Amygdala (tissue), 56 donors: Measurements from ENCODE around the gene TMEM165.
A peak's percentile ranks its signal among the peaks of the same experiment; 100 is the strongest.
"Not testable (repeated sequence)": the region's sequence is repeated elsewhere in the genome, so short reads cannot be mapped to it uniquely, and the experiment has no call there.

Source experiments
- DNase-seq, 56 donors: peaks; one replicate each; lab custom pipeline; 2025; lab: John Stamatoyannopoulos, UW

Gene TMEM165, protein sequence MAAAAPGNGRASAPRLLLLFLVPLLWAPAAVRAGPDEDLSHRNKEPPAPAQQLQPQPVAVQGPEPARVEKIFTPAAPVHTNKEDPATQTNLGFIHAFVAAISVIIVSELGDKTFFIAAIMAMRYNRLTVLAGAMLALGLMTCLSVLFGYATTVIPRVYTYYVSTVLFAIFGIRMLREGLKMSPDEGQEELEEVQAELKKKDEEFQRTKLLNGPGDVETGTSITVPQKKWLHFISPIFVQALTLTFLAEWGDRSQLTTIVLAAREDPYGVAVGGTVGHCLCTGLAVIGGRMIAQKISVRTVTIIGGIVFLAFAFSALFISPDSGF

GRCh38 chr4:55395529-55396307 is at the start of gene TMEM165:
Gene TMEM165 (plus strand): TSS chr4:55395957. CDS start chr4:55396190, 233 bp downstream.
- DNase-seq: peak; percentile 30 to 92 (median 84)

DNA sequence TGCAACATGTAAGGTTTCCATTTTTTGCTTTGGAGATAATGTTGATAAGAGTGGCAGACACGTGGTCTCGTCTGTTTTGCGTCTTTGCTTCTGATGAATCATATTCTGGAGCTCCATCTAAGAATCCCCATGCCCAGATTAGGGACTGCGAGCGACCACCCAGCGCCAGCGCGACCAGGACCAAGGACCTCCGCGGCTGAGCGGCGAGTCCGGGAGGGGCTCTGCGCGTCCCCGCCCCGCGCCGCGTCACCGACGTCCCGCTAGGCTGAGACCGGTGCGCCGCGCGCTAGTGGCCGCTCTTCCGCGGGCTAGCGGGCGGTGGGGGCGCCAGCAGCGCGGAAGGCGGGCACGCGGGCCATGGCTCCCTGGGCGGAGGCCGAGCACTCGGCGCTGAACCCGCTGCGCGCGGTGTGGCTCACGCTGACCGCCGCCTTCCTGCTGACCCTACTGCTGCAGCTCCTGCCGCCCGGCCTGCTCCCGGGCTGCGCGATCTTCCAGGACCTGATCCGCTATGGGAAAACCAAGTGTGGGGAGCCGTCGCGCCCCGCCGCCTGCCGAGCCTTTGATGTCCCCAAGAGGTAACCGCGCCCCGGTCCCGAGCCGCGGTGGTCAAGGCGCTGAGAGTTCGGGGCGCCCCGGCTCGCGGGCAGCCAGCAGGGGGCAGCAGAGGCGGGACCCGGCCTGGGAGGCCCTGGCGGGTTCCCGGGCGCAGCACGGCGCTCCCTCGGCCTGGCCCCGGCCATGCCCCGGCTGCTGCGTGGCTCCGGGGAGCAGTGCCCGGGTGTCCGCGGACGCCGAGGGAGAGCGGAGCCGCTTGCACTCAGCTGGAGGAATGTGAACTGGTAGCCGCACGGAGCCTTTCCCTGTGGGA is 49.5 kb upstream of the TMEM165 start, which contains the start of gene SRD5A3:
TSS of gene SRD5A3 (plus strand) at position 263 of the 871 bp plus-strand sequence. CDS start at position 358, 95 bp downstream.
- peak; percentile 31 to 94 (median 79) for DNase-seq

GRCh38 chr4:55346851-55347255 is 48.9 kb upstream of the TMEM165 start:
- no peak for DNase-seq

GRCh38 chr4:55347610-55348228 is 48.0 kb upstream of the TMEM165 start:
- no peak for DNase-seq

GRCh38 chr4:55348466-55348865 is 47.3 kb upstream of the TMEM165 start:
- no peak for DNase-seq

DNA sequence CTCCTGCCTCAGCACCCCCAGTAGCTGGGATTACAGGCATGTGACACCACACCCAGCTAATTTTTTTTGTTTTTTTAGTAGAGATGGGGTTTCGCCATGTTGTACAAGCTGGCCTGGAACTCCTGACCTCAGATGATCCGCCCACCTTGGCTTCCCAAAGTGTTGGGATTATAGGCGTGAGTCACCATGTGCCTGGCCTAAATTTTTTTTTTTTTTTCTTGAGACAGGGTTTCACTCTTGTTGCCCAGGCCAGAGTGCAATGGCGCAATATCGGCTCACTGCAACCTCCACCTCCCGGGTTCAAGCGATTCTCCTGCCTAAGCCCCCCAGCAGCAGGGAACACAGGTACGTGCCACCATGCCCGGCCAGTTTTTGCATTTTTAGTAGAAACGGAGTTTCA is 44.9 kb upstream of the TMEM165 start:
- not testable (repeated sequence) for DNase-seq

DNA sequence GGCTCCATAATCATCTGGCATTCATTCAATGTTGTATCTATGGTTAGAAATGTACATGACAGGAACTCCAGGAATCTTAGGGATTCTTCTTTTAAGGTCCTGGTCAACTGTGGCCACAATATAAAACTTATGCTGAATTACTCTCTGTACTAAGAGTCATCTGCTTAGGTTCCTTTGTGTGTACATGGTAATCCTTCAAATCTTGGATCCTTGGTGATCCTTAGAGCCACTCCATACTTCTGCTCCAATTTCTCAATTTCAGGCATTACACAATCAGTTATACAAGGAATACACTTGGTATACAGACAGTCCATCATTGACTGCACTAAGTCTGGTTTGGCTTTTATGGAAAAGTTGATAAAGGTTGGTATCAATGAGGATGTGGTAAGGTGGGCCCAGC is 43.9 kb upstream of the TMEM165 start:
- no peak for DNase-seq

GRCh38 chr4:55352726-55353125 is 43.0 kb upstream of the TMEM165 start:
- DNase-seq: no peak

DNA sequence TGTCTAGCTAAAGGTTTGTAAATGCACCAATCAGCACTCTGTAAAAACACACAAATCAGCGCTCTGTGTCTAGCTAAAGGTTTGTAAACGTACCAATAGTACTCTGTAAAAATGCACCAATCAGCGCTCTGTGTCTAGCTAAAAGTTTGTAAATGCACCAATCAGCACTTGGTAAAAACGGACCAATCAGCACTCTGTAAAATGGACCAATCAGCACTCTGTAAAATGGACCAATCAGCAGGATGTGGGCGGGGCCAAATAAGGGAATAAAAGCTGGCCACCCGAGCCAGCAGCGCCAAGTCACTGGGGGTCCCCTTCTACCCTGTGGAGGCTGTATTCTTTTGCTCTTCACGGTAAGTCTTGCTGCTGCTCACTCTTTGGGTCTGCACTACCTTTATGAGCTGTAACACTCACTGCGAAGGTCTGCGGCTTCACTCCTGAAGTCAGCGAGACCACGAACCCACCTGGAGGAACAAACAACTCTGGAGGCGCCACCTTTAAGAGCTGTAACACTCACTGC is 42.5 kb upstream of the TMEM165 start:
- DNase-seq: not testable (repeated sequence)

GRCh38 chr4:55354648-55355047 is 41.1 kb upstream of the TMEM165 start:
- DNase-seq: no peak

DNA sequence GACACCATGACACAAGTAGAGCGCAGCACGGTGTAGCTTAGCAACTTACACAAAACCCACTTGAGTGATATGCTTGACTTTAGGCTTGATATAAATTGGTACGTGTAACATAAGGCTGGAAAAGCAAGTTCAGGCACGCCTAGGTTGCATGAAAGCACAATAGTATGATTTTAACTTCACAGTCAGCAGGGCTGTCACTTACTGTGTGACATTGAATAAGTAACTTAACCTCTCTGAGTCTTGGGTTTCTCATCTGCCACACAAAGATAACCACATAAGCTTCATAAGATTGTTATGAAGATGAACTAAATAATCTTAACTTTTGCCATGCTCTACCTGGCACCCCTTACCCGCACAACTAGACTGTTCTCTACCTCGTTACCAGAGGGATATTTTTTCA is 40.2 kb upstream of the TMEM165 start:
- no peak for DNase-seq

DNA sequence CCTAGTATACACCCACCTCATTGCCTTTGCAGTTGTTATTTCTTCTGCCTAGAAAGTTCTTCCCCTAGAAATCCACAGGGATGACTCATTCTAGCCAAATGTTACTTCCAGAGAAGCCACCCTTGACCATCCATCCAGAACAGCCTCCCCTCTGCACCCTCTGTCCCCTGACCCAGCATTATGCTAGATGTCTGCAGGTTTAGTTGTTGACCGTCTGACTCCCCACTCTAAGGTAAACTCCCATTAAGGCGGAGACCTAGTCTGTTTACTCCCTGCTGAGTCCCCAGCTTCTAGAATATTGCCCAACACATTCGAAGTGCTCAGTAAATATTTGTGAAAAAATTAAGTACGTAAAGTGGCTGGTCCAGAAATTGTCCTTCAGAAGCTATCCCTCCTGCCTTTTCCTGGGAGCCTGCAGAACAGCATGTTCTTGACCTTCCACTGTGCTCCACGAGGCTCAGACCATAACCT is 38.7 kb upstream of the TMEM165 start:
- DNase-seq: no peak

DNA sequence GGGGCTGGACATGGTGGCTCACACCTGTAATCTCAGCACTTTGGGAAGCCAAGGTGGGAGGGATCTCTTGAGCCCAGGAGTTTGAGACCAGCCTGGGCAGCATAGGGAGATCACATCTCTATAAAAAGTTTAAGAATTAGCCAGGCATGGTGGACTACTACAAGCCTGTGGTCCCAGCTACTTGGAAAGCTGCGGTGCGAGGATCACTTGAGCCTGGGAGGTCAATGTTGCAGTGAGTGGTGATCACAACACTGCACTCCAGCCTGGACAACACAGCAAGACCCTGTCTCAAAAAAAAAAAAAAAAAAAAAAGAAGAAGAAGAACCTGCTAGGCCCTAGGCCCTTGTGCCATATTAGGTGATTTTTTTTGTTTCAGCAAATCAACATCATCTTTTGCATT is 37.5 kb upstream of the TMEM165 start:
- DNase-seq: no peak

DNA sequence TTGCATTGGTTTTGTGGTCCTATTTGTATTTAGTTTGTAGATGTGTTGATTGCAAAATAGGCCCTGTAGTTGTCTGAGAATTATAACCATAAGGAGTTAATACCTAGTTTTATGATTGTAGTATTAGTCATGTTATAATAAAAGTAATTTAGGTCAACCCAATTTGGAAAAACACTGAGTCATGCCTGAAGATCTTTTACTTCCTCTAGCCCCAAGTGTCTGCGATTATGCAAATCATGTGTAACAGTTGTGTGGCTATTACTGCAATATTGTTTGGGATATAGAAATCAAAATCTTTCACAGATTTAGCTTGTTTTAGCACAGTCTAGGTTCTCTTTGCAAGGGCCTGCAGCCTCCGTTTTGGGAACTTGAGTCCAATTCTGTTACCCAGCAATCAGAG is 37.1 kb upstream of the TMEM165 start:
- DNase-seq: no peak

DNA sequence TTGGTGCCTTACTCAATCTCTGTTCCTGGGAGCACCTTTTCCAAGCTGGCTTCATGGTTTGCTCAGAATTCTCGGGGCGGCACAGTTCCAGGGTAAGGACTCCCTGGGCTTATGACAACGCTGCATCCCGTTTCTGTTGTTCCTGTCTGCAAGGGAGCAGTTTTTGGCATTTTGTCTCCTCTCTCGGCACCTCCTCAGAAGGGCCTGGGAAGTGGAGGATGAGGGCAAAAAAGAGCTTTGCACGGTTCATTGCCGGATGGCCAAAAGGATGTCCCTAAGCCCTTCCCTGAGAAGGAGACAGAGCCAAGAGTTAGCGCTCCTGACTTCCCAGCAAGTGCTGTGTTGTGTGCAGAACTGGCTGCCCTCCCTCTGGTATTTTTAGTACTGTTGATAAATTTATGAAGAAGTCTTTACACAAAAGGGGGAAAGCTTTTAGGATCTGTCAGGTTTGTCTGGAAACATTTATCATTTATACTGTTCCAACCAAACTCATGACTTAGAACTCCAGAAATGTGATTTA is 36.3 kb upstream of the TMEM165 start:
- DNase-seq: no peak

GRCh38 chr4:55362938-55363337 is 32.8 kb upstream of the TMEM165 start:
- DNase-seq: not testable (repeated sequence)

DNA sequence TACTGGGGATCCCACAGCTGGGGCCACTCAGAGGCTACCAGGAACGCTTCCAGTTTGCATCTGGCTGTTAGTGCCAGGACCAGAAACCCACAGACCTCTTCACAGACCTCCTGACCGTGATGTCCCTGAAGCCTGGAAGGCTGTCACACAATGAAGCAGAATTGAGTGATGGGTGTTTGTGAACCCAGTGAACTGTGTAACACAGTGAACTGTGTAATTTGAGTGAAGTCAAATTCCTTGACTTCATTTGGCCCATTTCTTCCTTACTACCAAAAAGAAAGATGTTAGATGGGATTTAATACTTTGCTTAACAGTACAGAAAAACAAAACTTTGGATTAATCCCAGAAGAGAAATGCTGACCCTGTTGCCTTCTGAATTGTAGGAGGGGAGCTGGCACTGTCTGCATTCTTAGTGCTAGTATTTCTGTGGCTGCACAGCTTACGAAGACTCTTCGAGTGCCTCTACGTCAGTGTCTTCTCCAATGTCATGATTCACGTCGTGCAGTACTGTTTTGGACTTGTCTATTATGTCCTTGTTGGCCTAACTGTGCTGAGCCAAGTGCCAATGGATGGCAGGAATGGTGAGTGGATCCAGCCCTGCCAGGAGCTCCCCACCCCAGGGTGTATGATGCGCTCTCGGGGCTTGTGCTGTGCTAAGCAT is 31.9 kb upstream of the TMEM165 start:
- peak in 45 of 56 donors; percentile 2 to 84 (median 45) for DNase-seq

DNA sequence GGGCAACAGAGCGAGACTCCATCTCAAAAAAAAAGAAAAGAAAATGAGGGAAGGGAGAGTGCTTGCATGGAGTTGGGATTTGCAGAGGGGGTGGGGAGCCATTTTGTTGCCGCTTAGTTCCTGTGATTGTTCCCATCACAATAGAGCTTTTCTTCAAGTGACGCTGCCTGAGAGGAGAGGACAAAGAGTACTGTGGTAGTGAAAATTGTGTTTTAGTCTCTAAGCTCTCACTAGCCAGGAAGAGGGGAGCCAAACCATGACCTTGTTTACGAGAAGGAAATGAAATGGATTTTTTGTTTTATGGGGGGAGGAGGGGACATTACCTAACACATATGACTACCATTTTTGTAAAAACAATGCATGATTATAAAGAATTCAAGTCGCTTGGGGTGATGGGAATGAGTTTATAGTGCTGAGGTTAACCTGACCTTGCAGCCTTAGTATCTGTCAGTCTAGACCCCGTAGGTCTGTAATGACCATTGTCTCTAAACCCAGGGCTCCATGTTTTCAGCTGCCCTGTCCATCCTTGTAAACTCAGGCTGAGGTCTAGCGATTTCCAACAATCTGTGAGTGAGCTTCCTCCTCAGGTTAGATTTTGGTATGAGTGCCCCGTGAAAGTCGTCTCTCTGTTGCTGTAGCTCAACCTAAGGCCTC is 30.9 kb upstream of the TMEM165 start:
- peak in 46 of 56 donors; percentile 3 to 85 (median 46) for DNase-seq

- DNase-seq: peak in 2 of 56 donors; percentile 18 to 37
Measured at GRCh38 chr4:55365345-55365728, 30.4 kb upstream of the TMEM165 start.
